NCI-H1048 (cell line): ENCODE data around the gene SPOCK2.

Source experiments
- DNase-seq: peaks from one replicate; lab custom pipeline; 2025; lab: John Stamatoyannopoulos, UW

Gene SPOCK2

DNA sequence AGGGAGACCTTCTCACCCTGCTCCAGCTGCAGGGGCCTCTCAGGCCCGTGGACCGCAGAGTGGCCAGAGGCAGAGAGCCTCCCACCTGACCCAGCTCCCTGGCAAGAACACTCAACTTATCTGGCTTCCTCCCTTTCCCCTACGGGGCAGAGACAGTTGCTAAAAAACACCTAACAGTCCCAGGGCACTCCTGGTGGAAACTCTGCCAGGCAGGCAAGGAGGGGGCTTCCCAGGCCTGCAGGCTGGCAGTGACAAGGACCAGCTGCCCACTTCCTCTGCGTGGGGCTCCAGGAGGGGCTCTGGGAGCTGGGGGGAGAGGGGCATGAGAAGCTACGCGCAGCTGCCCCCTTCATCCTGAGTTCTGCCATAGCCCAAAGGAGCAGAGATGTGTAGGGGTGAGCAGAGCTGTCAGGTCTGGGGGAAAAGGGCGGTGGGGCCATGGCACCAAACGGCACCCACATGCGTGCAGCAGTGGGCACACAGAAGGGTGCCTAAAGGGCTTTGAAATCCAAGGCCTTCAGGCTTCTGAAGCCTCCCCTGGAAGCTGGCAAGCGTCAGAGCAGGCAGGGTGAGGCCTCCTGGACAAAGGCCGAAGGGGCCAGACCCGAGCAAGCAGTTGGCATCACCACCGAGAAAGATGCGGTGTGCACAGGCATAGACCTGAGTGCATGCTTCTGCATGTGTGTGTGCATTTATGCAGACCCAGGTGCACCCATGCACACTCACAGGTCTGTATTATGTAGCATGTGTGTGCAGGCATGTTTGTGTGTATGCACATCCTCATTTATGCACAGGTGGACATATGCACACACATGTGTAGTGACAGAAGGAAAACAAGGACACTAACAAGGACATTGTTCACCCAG, 14.4 kb downstream of the SPOCK2 start:
- no peak for DNase-seq

DNA sequence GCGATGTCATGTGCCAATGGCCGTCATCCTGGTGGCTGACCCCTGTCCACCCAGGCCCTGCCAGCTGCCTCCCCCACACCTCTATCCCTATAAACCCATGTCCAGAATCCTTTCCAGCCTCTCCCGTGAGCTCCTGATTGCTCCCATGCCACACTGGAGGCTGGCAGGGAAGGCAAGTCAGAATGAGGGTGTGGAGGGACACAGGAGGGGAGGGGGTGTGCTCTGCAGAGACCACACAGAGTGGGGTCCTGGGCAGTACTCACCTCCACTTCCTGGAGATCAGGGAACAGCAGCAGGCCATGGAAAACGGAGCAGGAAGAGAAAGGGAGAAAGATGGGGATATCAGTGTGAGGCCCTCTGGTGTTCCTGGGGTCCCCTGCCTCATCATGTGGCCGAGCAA, 15.7 kb downstream of the SPOCK2 start:
- no peak for DNase-seq

DNA sequence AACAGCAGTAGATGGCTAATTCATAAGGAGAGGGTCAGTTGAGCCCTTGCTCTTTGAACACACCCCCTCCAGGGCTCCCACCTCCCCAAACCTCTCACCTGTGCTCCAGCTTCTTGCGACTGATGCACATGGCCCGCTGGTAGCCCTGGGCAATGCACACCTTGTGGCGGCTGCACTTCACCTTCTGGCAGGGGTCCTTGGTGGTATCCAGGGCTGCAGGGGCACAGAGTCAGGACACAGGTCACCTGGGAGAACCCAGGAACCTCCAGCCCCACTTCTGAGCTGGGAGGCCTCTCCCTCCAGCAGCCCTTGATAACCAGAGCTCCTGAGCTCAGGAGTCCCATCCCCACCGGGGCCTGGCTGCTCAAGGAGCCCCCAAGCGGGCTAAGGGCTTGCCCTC, 16.3 kb downstream of the SPOCK2 start:
- DNase-seq = no peak

GRCh38 chr10:72069751-72070526, 18.4 kb downstream of the SPOCK2 start:
- DNase-seq = no peak

DNA sequence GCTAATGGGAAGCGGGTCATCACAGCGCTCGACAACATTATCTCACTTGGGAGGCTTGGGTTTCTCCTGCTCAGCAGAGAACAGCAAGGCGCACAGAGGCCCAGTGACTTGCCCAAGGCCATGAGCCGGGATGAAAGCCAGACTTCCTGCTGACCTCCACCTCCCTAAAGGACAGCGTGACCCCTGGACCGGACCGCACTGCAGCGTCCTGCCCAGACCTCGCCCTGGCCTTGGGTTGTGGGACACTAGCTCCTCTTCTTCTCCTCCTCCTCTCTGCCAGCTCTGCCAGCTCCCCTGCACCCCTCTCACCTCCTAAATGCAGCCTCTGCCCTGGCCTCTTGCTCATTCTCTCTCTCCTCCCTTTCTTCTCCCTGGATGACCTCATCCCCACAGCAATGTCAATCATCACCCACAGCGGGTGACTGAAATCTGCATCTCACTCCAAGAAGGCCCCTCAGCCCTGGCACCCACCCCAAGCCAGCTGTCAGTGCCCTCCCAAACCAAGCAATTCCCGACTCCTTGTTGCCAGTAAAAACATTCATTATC, 19.4 kb downstream of the SPOCK2 start:
- no peak for DNase-seq

DNA sequence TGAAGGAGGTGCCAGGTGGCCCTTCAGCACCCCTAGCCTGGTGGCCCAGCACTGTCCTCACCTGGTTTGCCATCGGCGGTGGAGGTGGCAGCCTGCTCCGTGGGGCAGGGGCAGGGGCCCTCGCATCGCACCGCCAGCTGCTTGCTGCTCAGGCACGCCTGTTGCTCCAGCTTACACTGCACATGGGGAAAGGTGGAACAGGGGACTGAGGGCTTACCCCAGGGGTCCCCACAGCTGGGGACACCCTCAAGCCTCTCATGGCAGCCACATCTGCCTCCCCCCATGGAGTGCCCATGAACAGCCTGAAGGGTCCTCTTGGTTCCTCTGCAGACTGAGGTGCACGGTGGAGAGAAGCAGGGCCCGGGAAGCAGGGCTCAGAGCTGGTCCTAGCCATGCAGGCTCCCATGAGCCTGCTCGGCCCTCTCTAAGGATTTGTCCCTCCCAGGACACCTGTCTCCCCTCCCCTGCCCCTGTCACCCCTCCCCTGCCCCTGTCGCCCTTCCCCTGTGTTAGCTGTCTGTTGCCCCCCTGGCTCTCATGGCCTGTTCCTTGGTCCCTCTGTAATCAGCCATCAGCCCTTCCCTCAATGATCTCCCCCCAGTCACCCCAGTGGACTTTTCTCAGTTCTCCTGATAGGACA, 20.1 kb downstream of the SPOCK2 start:
- DNase-seq = no peak

DNA sequence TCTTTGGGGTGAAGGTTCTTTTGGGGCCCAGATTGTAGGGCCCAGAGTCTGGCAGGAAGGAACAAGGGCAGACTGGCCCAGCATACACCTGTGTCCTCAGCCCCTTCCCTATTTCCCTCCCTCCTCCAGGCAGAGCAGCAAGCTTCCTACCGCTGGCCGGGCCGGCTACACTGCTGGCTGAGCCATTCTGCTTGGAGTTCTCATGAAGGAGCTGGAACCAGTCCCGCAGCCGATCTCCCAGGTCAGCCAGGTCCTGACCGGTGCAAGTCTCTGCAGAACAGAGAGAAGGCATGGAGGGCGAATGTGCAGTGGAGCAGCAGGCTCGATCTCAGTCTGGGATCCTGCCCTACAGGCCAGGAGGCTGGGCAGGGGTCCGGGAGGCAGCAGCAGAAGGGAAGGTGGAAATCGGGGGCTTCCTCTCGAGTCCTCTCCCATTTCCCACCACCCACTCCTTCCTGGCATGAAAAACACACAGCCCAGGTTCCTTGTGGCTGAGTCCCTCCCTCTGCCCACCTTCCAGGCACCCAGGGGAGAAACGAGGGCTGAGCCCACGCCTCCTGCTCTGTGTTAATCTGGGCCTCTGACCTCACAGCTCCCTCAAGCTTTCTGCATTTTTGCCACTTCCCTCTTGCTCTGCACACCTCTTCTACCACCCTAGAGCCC, 20.8 kb downstream of the SPOCK2 start:
- DNase-seq = no peak

GRCh38 chr10:72066318-72067284, 21.8 kb downstream of the SPOCK2 start:
- DNase-seq = no peak

- DNase-seq = no peak
These were observed 22.8 kb downstream of the SPOCK2 start for GRCh38 chr10:72065439-72066025.

DNA sequence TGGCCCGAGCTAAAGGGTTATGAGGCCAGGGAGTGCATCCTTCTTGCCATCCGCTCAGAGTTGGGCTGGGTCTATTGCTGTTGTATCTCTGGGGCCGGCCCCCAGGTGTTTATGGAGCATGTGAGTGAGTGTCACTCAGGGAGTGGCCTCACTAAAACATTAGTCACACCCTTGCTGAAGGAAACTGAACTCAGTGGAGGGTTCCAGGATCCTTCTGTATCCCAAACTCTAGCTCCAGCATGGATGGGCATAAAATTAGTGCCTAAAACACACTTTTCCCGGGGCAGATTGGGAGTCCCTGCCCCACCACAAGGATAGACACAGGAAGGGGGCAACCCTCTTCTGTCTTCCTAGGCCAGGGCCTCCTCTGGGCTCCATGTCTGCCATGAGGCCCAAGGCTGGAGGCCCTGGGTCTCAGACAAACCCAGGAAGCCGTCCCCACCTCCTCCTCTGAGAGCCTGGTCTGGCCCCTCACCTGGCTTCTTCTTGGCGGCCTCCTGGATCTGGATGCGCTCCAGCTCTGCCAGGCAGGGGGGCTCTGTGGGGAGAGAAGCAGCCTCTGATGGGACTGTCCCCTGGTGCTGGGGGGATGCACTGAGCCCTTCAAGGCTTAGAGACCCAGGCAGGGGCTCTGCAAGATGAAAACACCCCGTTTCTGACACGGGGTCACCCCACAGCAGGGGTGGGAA, 24.5 kb downstream of the SPOCK2 start:
- no peak for DNase-seq

DNA sequence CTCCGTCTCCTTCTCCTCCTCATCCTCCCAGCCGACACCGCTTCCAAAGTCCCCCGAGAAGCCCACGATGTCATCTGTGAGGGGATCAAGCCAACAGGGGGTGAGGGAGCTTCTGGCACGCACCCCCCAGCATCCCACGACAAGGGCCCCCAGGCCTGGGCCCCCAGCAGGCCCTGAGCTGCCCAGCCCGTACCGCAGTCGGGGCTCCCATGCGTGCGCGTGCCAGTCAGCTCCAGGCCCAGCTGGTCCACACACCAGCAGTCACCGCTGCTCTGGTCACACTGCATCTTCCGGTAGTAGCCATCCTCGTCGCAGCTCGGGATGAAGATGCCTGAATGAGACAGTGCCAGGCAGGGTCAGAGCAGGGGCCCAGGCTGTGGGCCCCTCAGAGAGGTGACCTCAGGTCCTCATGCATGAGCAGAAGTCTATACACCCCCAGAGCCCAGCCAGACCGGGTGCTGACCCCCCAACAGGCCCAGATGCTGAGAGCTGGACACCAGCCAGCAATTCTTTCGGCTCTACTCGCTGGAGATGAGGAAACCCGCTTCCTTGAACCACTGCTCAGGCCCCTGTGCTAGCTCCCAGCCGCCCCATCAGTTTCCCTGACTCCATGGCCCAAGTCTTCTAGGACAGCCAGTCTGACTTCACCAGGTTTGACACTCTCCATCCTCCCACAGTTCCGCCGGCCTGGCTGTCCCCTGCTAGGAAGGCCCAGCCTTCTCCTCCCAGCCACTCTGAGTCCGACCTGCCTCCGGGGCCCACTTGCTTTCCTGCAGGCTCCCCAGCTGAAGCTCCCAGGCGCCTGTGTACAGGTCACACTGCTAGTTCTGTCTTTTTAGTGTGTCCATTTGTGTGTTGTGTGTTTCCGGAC, 25.3 kb downstream of the SPOCK2 start:
- DNase-seq = no peak

DNA sequence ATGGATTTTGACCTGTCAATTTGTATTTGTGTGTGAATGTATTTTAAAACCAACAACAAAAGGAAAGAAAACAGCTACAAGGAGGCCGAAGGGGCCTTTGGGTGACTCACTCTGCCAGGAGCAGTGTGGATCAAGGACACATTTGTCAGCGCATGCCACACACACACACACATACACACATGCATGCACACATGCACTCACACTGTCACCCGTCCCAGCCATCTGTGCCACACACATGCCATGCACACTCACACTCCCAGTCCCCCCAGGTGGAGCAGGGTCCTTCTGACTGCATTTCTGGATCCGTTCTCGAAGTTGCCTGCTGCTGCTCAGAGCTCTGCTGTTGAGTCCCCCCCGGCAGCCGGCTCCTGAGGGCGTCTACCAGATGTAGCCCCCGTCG, 26.0 kb downstream of the SPOCK2 start:
- no peak for DNase-seq

GRCh38 chr10:72061930-72062329, 26.4 kb downstream of the SPOCK2 start:
- DNase-seq = no peak

GRCh38 chr10:72061491-72061890, 26.9 kb downstream of the SPOCK2 start:
- DNase-seq = no peak

GRCh38 chr10:72059843-72060822, 28.2 kb downstream of the SPOCK2 start:
- no peak for DNase-seq

- no peak for DNase-seq
These were observed 29.1 kb downstream of the SPOCK2 start for GRCh38 chr10:72058989-72059842.
